NCI-H146 (cell line): ENCODE measurements around the gene FOXK2.
"Not testable (repeated sequence)": the region's sequence is repeated elsewhere in the genome, so short reads cannot be mapped to it uniquely, and the experiment has no call there.

Source experiments
- DNase-seq: peaks from one replicate; lab custom pipeline; 2025; lab: John Stamatoyannopoulos, UW

FOXK2 gene

GRCh38 chr17:82534401-82534812, 14.9 kb downstream of the FOXK2 start:
- no peak for DNase-seq

- DNase-seq = no peak
Observed at GRCh38 chr17:82536512-82537201, 17.1 kb downstream of the FOXK2 start.

GRCh38 chr17:82537228-82537627, 17.7 kb downstream of the FOXK2 start:
- DNase-seq = not testable (repeated sequence)

GRCh38 chr17:82539076-82539475, 19.5 kb downstream of the FOXK2 start:
- DNase-seq = not testable (repeated sequence)

- no peak for DNase-seq
Observed at GRCh38 chr17:82542439-82542838, 22.9 kb downstream of the FOXK2 start.

GRCh38 chr17:82544431-82545070, 25.0 kb downstream of the FOXK2 start:
- DNase-seq = no peak

- no peak for DNase-seq
Observed at GRCh38 chr17:82545071-82545462, 25.5 kb downstream of the FOXK2 start.

- DNase-seq = no peak
Observed at GRCh38 chr17:82547981-82548380, 28.4 kb downstream of the FOXK2 start.

- DNase-seq = no peak
Observed at GRCh38 chr17:82548681-82549303, 29.3 kb downstream of the FOXK2 start.

GRCh38 chr17:82551779-82552457, 32.4 kb downstream of the FOXK2 start:
- peak; percentile 58 for DNase-seq

- DNase-seq = no peak
Observed at GRCh38 chr17:82552580-82552979, 33.0 kb downstream of the FOXK2 start.

- DNase-seq = no peak
Observed at GRCh38 chr17:82553210-82553930, 33.8 kb downstream of the FOXK2 start.

- DNase-seq = not testable (repeated sequence)
Observed at GRCh38 chr17:82557510-82557909, 38.0 kb downstream of the FOXK2 start.

- peak; percentile 94 for DNase-seq
Observed at GRCh38 chr17:82559566-82560251, 40.2 kb downstream of the FOXK2 start.

- DNase-seq = peak; percentile 23
Observed at GRCh38 chr17:82560252-82560642, 40.7 kb downstream of the FOXK2 start.

GRCh38 chr17:82560802-82561428, 41.4 kb downstream of the FOXK2 start:
- no peak for DNase-seq

GRCh38 chr17:82561429-82562035, 42.0 kb downstream of the FOXK2 start:
- DNase-seq = no peak

- not testable (repeated sequence) for DNase-seq
Observed at GRCh38 chr17:82562718-82563220, 43.2 kb downstream of the FOXK2 start.

- DNase-seq = no peak
Observed at GRCh38 chr17:82563318-82563717, 43.8 kb downstream of the FOXK2 start.

- not testable (repeated sequence) for DNase-seq
Observed at GRCh38 chr17:82563745-82564144, 44.2 kb downstream of the FOXK2 start.
